Stimulated activated CD4-positive, alpha-beta T cell treated with anti-CD3 and anti-CD28 coated beads, Interleukin-2, amount 100 ng/mL, for 48 hours (primary cell): Measurements from ENCODE around the gene FGFR1OP2.

ENCODE experiments used
- DNase-seq, 2 donors: peaks; one replicate each; pipeline ENCODE4 v3.0.0-alpha.2; 2020

Gene FGFR1OP2

GRCh38 chr12:27005495-27005894, 67.2 kb downstream of the FGFR1OP2 start:
- DNase-seq, result no peak

- no peak for DNase-seq
These were observed 68.7 kb downstream of the FGFR1OP2 start for GRCh38 chr12:27006797-27007467.

GRCh38 chr12:27008081-27008480, 69.8 kb downstream of the FGFR1OP2 start:
- no peak for DNase-seq

GRCh38 chr12:27009881-27010301, 71.6 kb downstream of the FGFR1OP2 start:
- no peak for DNase-seq

- no peak for DNase-seq
These were observed 74.1 kb downstream of the FGFR1OP2 start for GRCh38 chr12:27012239-27012981.

GRCh38 chr12:27012982-27013255, 74.6 kb downstream of the FGFR1OP2 start:
- no peak for DNase-seq

GRCh38 chr12:27013611-27014084, 75.4 kb downstream of the FGFR1OP2 start:
- peak in 1 of 2 donors; percentile 28 for DNase-seq

- DNase-seq, result peak; percentile 89 to 91
These were observed 76.0 kb downstream of the FGFR1OP2 start, which contains the start of gene TM7SF3 for GRCh38 chr12:27014085-27014858. TSS of gene TM7SF3 (minus strand) at chr12:27014384. CDS start at chr12:27014168, 216 bp downstream.

GRCh38 chr12:27014859-27015729, 76.8 kb downstream of the FGFR1OP2 start:
- DNase-seq, result no peak

- no peak for DNase-seq
These were observed 77.4 kb downstream of the FGFR1OP2 start for GRCh38 chr12:27015730-27016076.
